ENCODE measurements around the gene PI4K2B.

PI4K2B gene

DNA sequence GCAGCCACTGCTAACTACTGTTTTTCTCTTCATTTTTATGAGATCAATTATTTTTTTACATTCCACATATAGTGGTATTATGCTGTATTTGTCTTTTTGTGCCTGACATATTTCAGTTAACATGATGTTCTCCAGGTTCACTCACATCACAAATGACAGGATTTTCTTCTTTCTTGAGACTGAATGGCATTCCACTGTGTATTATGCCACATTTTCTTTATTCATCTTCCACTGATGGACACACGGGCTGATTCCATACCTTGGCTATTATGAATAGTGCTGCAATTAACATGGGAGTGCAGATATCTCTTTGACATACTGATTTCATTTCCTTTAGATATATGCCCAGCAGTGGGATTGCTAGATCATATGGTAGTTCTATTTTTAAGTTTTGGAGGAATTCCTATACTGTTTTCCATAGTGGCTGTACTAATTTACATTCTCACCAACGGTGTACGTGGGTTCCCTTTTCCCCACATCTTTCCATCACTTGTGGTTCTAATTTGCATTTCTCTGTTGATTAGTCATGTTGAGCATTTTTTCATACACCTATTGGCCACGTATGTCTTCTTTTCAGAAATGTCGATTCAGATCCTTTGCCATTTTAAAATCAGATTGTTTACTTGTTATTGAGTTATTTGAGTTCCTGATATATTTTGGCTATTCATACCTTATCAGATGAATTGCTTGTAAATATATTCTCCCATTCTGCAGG lies 63.9 kb downstream of the PI4K2B start:
- TF ChIP-seq, protein P1, sequence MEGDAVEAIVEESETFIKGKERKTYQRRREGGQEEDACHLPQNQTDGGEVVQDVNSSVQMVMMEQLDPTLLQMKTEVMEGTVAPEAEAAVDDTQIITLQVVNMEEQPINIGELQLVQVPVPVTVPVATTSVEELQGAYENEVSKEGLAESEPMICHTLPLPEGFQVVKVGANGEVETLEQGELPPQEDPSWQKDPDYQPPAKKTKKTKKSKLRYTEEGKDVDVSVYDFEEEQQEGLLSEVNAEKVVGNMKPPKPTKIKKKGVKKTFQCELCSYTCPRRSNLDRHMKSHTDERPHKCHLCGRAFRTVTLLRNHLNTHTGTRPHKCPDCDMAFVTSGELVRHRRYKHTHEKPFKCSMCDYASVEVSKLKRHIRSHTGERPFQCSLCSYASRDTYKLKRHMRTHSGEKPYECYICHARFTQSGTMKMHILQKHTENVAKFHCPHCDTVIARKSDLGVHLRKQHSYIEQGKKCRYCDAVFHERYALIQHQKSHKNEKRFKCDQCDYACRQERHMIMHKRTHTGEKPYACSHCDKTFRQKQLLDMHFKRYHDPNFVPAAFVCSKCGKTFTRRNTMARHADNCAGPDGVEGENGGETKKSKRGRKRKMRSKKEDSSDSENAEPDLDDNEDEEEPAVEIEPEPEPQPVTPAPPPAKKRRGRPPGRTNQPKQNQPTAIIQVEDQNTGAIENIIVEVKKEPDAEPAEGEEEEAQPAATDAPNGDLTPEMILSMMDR (IDR thresholded peaks at IDR 0.05) = no peak

DNA sequence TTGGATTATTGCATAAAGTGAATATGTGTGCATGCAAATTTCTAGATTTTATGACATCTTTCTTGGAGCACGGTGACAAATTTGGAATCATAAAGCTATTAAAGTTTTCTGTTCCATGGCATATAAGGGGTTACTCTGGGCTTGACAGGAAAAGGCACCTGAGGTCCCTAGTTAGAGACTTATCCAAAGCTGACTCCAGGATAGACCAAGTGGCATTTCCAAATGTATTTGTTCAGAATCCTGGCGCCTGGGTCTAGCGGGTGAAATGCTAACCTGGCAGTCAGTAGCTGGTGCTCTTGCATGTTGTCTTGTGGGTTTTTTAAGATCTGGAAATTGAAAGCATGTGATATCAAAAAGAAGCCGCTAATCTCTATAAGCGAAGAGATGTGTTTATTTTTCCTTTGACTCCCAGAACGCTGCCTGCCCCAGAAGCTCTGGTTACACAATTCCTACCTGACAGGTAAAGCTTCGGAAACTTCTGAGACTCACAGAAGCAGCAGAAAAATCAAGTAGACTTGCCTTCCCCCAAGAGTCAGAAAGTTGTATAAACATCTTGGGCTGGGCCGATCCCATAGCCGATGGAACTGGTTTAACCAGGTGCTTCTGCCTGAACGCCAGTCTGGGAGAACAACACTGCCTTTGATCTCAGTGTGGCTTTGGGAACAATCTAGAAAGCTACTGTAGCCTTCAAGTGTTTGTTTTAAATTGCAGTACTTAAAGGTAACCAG lies 65.8 kb downstream of the PI4K2B start:
- TF ChIP-seq, protein P1 (IDR thresholded peaks at IDR 0.05) = no peak

DNA sequence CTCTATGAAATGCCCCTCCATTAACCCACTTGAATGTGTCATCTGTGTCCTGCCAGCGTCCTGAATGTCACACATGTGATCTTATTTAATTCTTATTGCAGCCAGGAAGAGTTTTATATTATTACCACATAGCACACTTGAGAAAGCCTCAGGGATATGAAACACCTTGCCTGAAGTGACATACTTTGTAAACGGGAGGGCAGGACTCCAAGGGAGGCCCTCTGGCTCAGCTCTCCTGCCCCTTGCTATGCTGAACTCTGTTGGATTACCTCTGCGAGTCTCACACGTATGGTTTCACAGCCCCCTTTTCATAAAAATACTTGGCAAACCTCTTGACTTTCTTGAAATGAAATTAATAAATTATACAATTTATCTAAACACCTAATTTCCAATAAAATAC lies 67.6 kb downstream of the PI4K2B start:
- TF ChIP-seq, protein P1 (IDR thresholded peaks at IDR 0.05) = no peak

DNA sequence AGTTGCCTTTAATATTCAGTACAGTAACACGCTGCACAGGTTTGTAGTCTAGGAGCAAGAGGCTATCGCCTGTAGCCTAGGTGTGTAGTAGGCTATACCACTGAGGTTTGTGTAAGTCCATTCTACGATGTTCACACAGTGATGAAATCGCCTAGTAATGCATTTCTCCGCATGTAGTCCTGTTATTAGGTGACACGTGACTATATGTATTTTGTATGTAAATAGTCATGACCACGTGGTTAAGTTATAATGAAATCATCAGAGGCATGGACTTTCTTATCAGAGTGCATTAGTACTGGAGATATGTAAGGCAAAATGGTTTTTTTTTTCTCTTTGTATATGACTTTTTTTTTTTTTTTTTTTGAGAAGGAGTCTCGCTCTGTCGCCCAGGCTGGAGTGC lies 68.8 kb downstream of the PI4K2B start:
- TF ChIP-seq, protein P1 (IDR thresholded peaks at IDR 0.05) = no peak

DNA sequence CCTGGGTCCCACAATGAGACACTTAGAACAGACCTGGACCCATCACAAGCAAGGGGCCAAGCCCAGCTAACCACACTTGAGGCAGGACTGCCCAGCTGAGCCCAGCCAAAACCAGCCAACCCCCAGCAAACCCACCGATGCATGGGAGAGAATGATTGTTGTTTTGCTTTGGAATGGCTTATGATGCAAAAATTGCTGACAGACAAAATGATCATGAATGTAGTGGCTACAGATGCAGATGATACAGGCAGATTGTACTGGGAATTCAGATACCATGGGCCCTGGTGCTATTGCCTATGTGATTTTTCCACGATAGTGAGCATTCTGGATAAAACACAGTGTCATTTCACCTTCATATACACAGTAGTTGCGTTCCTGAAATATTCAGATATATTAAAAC lies 69.7 kb downstream of the PI4K2B start:
- TF ChIP-seq, protein P1 (IDR thresholded peaks at IDR 0.05) = no peak

DNA sequence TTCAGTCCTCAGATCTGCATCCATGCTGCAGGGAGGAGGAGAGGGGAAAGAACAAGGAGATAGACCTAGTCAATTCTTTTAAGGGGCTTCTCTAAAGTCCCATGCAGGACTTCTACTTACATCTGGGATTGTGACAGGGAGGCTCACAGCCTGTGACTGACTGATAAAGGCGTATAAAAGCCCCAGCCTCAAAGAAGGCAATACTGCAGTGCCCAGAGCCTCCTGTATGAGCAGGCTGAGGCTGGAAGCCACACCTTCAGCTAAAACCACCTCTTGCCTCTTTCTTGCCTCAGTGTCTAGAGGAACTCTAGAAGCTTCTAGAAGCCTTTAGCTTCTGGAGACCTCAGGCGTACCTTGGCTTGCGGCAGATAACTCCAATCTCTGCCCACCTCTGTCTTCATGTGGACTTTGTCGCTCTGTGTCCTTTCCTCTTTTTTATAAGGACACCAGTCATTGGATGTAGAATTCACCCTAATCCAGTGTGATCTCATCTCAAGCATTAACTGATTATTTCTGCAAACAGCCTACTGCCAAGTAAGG lies 72.8 kb downstream of the PI4K2B start:
- TF ChIP-seq, protein P1 (IDR thresholded peaks at IDR 0.05) = no peak

DNA sequence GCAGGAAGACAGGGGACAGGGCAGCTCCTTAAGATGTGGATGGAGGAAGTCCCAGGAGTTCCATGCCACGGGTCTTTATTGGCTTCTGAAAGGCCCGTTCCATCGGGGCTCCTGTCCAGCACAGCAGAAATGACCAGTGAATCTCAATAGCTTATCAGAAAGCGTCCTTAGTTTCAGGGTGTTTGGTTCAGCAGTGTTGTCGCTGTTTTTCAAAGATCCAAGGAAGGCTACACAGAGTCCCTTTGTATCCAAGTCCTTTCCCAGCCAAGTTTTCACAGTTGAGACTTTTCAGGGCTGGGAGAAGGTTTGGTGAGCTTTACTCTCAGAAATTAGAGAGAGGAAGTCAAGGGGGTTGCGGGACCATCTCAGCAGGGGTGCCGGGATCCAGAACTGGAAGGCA lies 73.8 kb downstream of the PI4K2B start:
- TF ChIP-seq, protein P1 (IDR thresholded peaks at IDR 0.05) = no peak

Measured in LNCAP (cell line).